Activated naive CD8-positive, alpha-beta T cell treated with anti-CD3 and anti-CD28 coated beads for 36 hours (primary cell): ENCODE results near the gene TXNDC8. TPM values are rescaled to one million over a fixed set of nuclear protein-coding genes. Genes with fewer than 3 reads are reported as not detected.
A peak's percentile ranks its signal among the peaks of the same experiment; 100 is the strongest.

Experiments used
- DNase-seq: peaks from one replicate; pipeline ENCODE4 v3.0.0; 2021
- H3K27ac Mint-ChIP-seq: one replicate; pipeline ENCODE4 v1.8.0; 2022; ENCODE audit warnings: mild to moderate bottlenecking, moderate library complexity, mixed read lengths
- H3K27me3 Mint-ChIP-seq: one replicate; pipeline ENCODE4 v1.8.0; 2022; ENCODE audit warnings: mild to moderate bottlenecking, mixed read lengths
- H3K36me3 Mint-ChIP-seq: one replicate; pipeline ENCODE4 v1.8.0; 2021; ENCODE audit warnings: mild to moderate bottlenecking, mixed read lengths
- H3K4me1 Mint-ChIP-seq: one replicate; pipeline ENCODE4 v1.8.0; 2021; ENCODE audit warnings: mixed read lengths
- H3K4me3 Mint-ChIP-seq: one replicate; pipeline ENCODE4 v1.8.0; 2022; ENCODE audit warnings: mild to moderate bottlenecking, moderate library complexity, mixed read lengths
- H3K9me3 Mint-ChIP-seq: one replicate; pipeline ENCODE4 v1.8.0; 2022; ENCODE audit warnings: mixed read lengths
- total RNA-seq, 2 experiments: library from RNA; stranded (reverse); gene quantifications; one replicate each; pipeline ENCODE4 v1.2.3, GENCODE V29; 2021

TXNDC8 gene
- total RNA-seq, 2 experiments from 2014 or later, result not detected

DNA sequence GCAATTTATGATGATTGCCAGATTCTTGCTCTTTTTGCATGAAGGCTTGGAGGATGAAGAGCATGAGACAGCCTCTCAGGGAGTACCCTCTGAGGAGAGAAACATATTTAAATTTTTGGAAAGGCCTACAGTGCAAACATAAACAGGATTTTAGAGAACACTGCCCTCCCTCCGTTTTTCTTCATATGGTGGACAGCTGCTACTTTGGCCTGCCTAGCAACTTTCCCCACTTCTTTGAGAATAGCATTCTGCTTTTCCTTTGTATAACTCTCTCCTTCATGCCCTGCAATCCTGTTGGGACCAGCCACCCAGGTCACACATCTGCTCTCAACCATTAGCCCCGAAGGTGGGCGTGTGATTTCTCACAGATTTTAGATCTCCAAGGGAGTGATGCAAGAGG, 60.9 kb downstream of the TXNDC8 start:
- H3K4me1 Mint-ChIP-seq, result peaks cover 2% of the 10 kb centered on the region
- no peak overlapping the region for H3K4me3 Mint-ChIP-seq
- no peak overlapping the region for H3K27ac Mint-ChIP-seq

DNA sequence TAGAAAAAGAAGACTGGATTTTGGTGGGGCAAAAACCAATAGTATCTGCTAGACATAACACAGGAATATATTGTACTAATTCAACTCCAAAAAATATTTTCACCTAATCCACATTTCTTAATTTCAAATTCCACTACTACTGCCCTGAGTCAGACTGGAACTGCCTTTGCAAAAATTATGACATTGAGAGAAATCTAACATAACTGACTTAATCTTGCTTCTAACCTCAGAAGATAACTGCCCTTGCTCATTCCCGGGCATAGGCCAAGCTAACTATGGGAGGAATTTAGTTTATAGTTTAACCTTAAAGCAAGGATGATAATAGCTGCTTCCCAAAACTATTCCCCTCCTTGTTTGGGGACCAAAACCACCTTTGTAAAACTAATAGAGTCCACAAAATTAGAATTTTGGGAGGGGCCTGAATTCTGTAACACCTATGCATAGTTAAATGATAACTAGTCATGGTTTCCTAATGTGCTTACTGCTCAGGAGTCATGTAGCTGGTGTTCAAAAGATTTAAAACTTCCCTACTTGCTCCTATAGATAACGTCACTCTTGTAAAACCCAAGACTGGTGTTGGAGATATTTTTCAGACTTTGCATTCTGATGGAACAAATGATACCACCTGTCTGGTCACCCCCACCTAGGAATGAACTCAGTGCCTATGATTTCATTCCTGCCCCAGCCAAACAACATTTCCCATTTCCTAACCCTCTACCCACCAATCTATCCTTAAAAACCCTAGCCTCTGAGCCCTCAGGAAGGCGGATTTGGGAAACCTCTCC, 67.3 kb downstream of the TXNDC8 start:
- Mint-ChIP-seq H3K27me3 (no peaks in the 10 kb centered on the region), H3K36me3 (no peaks in the 10 kb centered on the region), H3K4me1 (no peaks in the 10 kb centered on the region), H3K27ac (no peak overlapping the region), H3K4me3 (no peak overlapping the region), H3K9me3 (no peaks in the 10 kb centered on the region)
- no peak for DNase-seq

More for the DNA sequence above, 60.9 kb downstream of the TXNDC8 start:
- DNase-seq, result no peak
- no peaks in the 10 kb centered on the region for H3K9me3 Mint-ChIP-seq
- no peaks in the 10 kb centered on the region for H3K36me3 Mint-ChIP-seq
- no peaks in the 10 kb centered on the region for H3K27me3 Mint-ChIP-seq

DNA sequence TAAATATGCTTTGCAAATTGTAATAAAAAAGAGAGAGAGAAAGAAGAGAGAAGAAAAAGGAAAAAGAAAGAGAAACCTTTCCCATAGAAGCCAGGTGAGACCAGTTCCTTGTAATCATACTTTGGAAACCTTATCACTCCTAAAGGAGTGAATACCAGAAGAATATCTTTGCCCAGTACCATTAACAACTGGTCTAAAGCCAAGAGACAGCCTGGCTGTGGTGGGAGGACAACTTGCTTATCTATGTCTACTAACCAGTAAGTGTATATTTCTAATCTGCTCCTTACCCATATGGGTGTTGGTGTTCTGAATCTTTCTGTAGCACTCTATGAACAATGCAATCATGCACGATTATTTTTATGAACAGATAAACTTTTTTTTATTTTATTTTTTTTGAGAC, 70.9 kb downstream of the TXNDC8 start:
- Mint-ChIP-seq H3K9me3 (no peaks in the 10 kb centered on the region), H3K36me3 (no peaks in the 10 kb centered on the region), H3K27ac (no peak overlapping the region), H3K27me3 (no peaks in the 10 kb centered on the region), H3K4me3 (no peak overlapping the region), H3K4me1 (no peaks in the 10 kb centered on the region)
- no peak for DNase-seq

DNA sequence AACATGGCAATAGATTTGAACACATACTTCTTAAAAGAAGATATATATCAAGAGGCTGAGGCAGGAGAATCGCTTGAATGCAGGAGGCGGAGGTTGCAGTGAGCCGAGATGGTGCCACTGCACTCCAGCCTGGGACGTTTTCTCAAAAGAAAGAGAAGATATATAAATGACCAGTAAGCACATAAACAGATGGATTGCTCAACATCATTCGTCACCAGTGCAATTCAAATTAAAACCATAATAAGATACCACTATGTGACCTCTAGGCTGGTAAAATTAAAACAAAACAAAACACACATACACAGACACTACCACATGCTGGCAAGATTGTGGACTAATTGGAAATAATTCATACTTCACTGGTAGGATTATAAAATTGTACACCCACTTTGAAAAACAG, 76.0 kb downstream of the TXNDC8 start:
- Mint-ChIP-seq H3K4me3 (no peak overlapping the region), H3K36me3 (no peaks in the 10 kb centered on the region), H3K27ac (no peak overlapping the region), H3K27me3 (no peaks in the 10 kb centered on the region), H3K9me3 (no peaks in the 10 kb centered on the region), H3K4me1 (peaks cover 11% of the 10 kb centered on the region)
- DNase-seq, result no peak

DNA sequence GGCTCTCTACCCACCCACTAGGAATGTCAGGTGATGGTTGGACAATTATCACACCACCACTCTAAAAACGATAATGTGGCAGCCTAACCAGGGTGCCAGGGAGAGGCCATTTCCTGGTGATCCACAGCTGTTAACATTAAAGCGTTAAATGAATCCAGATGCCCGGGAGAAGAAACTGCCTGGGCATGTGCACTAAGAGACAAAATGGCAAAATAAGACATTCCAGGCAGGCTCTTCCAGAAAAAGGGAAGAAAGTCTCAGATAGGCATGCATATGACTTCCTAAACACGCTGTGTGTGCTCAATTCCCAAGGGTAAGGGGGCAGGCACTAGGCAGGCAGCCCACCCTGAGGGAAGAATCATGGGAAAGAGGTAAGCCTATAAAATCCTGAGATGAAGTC, 76.8 kb downstream of the TXNDC8 start:
- Mint-ChIP-seq H3K4me1 (peaks cover 11% of the 10 kb centered on the region), H3K9me3 (no peaks in the 10 kb centered on the region), H3K27me3 (no peaks in the 10 kb centered on the region), H3K4me3 (no peak overlapping the region), H3K36me3 (no peaks in the 10 kb centered on the region), H3K27ac (no peak overlapping the region)
- DNase-seq, result no peak

DNA sequence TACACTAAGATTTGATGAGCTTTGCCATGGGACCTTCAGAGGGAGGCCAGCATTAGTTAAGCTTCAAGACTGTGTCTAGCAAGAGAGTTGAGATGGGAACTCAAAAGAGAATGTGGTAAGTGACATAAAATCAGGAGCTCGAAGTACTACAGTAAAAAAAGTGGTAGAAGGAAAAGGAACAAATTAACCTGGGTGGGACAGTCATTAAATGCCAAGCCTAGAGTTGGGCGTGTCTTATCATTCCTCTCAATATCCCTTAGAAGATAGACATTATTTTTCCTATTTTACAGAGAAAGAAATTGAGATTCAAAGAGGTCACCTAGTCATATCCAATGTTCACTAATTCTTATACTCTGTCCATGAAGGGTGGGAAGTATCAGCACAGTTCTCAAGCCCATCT, 78.1 kb downstream of the TXNDC8 start:
- H3K4me3 Mint-ChIP-seq, result no peak overlapping the region
- peaks cover 17% of the 10 kb centered on the region for H3K4me1 Mint-ChIP-seq
- H3K27me3 Mint-ChIP-seq, result no peaks in the 10 kb centered on the region
- H3K27ac Mint-ChIP-seq, result no peak overlapping the region
- no peaks in the 10 kb centered on the region for H3K9me3 Mint-ChIP-seq
- DNase-seq, result no peak
- peaks cover 9% of the 10 kb centered on the region for H3K36me3 Mint-ChIP-seq

DNA sequence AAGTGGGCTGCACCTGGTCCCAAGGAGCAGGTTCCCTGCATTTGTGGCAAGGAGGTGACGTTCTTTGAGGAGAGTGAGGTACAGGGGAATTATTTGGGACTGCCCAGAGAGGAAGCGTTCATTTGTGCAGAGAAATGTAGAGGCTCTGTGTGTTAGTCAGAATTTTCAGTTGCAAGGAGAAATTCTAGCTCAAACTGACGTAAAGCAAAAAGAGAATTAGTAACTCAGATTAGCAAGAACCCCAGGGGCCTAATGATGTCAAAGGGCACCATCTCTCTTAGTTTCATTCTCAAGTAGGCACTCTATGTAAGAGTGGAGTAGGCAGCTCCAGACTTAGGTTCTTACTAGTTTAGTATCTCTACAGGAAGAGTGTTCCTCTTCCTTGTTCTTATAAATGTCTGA, 79.0 kb downstream of the TXNDC8 start:
- Mint-ChIP-seq H3K27me3 (no peaks in the 10 kb centered on the region), H3K9me3 (no peaks in the 10 kb centered on the region), H3K36me3 (peaks cover 16% of the 10 kb centered on the region), H3K4me3 (no peak overlapping the region), H3K27ac (no peak overlapping the region), H3K4me1 (peaks cover 26% of the 10 kb centered on the region)
- DNase-seq, result no peak

DNA sequence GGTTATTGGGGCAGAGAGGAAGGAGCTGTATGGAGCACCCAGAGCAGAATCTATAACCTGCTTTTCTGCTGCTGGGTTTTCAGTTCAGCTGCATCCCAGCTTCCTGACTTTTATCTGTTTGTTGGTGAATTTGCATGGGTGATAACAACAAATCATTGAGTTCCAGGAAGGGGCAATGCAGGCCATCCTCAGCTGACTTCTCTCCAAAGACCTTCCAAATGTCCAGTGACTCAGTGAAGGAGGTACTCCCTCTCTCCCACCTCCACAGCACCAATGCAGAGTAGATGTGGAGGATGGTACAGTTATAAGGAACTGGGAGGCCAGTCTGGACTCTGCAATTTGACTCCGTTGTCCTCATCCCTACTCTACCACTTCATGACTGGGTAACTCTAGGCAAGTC, 79.7 kb downstream of the TXNDC8 start:
- no peak overlapping the region for H3K4me3 Mint-ChIP-seq
- H3K9me3 Mint-ChIP-seq, result no peaks in the 10 kb centered on the region
- no peak for DNase-seq
- peaks cover 22% of the 10 kb centered on the region for H3K36me3 Mint-ChIP-seq
- H3K27me3 Mint-ChIP-seq, result no peaks in the 10 kb centered on the region
- H3K4me1 Mint-ChIP-seq, result peaks cover 32% of the 10 kb centered on the region
- no peak overlapping the region for H3K27ac Mint-ChIP-seq

DNA sequence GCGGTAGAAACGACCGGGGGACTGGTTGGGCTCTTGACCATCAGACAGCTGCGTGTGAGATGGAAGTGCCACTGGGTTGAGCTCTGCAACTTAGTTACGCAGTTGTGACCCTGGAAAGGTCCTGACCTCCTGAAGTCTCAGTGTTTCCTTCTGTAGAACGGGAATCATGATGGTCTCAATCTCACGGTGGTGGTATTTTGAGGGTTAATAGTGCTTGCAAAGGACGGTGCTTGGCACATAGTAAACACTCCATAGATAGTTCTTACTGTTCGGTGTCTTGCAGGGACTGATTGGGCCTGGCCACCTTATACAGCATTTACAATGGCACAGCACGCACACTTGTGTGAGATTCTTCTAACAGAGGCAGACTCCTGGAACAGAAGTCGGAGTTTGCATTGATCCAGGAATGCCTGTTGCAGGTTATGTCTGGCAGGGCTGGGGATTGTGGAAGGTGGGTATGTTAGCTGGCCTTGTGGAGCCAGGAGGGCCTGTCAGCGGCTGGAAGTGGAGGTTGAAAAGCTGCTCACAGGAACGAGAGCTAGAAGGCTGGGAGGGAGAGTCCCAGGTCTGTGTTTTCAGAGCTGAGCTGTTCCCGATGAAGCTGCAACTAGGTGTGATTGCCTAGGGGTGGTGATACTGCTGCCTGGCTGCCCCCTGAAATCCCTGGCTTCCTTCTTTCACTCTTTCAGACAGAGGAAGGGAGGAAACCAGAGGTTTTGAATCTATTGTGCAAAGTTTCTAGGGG, 80.4 kb downstream of the TXNDC8 start:
- Mint-ChIP-seq H3K36me3 (peaks cover 28% of the 10 kb centered on the region), H3K27ac (peak overlapping the region; percentile 96), H3K4me3 (peak overlapping the region; percentile 90), H3K4me1 (peaks cover 36% of the 10 kb centered on the region), H3K9me3 (no peaks in the 10 kb centered on the region), H3K27me3 (no peaks in the 10 kb centered on the region)
- DNase-seq, result no peak

DNA sequence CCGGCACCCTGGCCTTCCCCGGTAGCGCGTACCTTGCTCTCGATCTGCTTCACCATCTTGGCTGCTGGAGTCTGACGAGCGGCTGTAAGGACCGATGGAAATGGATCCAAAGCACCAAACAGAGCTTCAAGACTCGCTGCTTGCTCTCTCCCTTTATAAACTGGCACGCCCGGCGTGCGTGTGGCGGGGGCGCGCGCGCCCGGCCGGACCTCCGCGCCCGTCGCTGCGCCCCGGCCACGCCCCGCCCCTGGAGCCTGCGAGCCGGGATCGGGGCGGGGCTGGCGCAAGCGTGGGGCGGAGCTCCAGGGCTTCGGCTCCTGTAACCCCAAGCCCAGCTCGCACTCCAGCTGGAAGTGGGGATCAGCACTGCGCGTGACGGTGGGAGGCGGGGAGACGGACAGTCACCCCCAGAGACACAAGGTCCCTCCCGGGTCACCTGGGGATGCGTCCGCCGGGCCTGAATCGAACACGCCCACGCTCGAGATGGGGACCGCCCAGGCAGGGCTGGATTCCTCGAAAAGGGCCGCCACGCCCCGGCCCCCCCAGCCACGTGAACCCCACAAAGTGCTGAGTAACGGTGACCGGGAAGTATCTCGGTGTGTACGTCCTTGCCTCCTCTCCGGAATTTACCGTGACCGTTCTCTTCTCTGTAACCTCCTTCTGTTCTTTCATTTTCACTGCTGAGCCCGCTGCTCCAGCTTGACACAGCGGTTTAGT, 81.1 kb downstream of the TXNDC8 start, which contains the start of gene TXN:
Gene TXN (minus strand): TSS at position 128 of the 717 bp plus-strand sequence. CDS start 72 bp downstream, at position 56.
- no peaks in the 10 kb centered on the region for H3K27me3 Mint-ChIP-seq
- peak within 1 kb of the TSS; percentile 96 for H3K27ac Mint-ChIP-seq
- peaks cover 34% of the 10 kb centered on the region for H3K36me3 Mint-ChIP-seq
- DNase-seq, result peak; percentile 89
- no peaks in the 10 kb centered on the region for H3K9me3 Mint-ChIP-seq
- peaks cover 36% of the 10 kb centered on the region for H3K4me1 Mint-ChIP-seq
- H3K4me3 Mint-ChIP-seq, result peak within 1 kb of the TSS; percentile 90

DNA sequence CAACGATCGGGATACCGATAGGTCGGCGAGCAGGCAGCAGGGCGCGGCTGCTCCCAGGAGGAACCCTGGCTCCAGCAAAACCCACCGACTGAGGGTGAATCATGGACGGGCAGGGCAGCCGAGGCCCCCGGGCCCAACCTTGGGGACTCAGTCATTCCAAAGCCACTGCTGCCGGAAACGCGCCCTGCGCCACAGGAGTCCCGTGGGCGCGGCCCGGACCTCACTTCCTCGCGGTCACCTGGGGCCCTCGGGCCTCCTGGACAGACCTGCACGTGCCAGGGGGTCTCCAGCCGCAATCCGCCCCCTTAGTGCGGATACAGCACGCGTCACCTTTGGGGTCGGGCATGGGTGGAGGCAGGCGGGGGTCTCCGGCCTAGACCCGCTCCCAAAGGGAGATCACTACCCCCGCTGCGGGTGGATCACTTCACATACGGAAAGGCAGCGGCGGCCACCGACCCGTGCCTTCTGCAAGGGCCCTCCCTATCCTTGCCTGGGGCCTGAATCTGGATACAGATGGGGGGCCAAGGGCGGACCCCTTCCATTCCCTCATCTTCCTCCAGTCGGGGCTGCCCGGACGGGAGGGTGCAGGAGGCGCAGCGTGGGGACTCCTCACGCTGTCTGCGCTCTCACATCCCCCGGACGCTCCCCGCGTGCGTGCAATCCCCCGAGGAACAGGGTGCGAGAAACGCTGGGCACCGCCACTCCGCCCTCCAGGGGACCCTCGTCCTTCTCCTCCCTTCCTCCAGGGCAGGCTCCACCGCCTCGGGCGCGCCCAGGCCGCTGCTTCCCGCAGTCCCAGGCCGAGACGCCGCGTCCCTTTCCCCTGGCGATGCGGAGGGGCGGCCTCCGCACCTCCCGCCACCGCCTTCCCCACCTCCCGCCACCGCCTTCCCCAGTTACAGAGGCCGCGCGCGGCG, 81.9 kb downstream of the TXNDC8 start:
- peaks cover 38% of the 10 kb centered on the region for H3K4me1 Mint-ChIP-seq
- H3K4me3 Mint-ChIP-seq, result peak overlapping the region; percentile 90
- DNase-seq, result peak; percentile 68
- H3K27ac Mint-ChIP-seq, result peak overlapping the region; percentile 96
- H3K27me3 Mint-ChIP-seq, result no peaks in the 10 kb centered on the region
- H3K36me3 Mint-ChIP-seq, result peaks cover 37% of the 10 kb centered on the region
- no peaks in the 10 kb centered on the region for H3K9me3 Mint-ChIP-seq

DNA sequence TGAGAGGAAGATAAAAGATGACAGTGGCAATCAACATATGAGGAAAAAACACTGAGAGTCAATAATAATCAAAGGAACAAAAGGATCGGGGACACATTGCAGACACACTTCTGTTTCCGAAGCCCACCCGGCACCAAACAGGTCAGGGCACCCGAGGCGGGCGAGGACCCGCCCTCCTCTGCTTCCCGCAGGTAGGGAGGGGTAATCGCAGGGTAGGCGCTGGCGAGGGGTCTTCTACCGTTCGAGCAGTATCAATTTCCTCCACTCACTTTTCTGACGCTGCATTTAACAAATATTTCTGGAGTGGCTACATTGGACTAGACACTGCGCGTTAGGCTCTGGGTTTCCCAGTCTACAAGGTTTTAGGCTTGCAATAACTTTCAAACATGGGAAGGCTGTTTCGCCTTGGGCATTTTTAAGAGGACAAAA, 82.6 kb downstream of the TXNDC8 start:
- peaks cover 42% of the 10 kb centered on the region for H3K4me1 Mint-ChIP-seq

DNA sequence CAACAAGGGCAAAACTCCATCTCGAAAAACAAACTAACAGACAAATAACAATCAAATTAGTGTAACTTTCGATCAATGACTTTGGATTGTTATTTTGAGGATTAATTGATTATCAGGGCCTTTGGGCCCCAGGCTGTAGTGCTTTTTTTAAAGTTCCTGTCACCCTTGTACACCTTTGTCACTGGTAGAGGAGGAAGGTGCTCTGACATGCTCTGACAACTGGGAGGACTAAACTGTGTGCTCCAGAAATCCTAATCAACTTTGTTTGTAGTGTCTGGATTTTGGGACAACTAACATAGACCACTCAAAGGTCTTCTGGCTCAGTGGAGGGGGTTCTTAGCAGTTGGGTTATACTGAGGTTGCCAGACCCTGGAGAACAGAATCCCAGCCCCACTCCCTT, 83.2 kb downstream of the TXNDC8 start:
- no peaks in the 10 kb centered on the region for H3K27me3 Mint-ChIP-seq
- peak overlapping the region; percentile 90 for H3K4me3 Mint-ChIP-seq
- peaks cover 43% of the 10 kb centered on the region for H3K4me1 Mint-ChIP-seq
- no peak for DNase-seq
- no peaks in the 10 kb centered on the region for H3K9me3 Mint-ChIP-seq
- peak overlapping the region; percentile 96 for H3K27ac Mint-ChIP-seq
- H3K36me3 Mint-ChIP-seq, result peaks cover 45% of the 10 kb centered on the region

More for the DNA sequence above, 82.6 kb downstream of the TXNDC8 start:
- Mint-ChIP-seq H3K27ac (peak overlapping the region; percentile 96), H3K9me3 (no peaks in the 10 kb centered on the region), H3K4me3 (peak overlapping the region; percentile 90), H3K36me3 (peaks cover 42% of the 10 kb centered on the region), H3K27me3 (no peaks in the 10 kb centered on the region)
- DNase-seq, result peak; percentile 21
